ENCODE measurements around the gene ZIM2. TPM values are rescaled to one million over a fixed set of nuclear protein-coding genes. Genes with fewer than 3 reads are reported as not detected.

The ZIM2 gene
- total and polyA plus RNA-seq, 9 of the 15 experiments (the other 6 are each of a cell fraction or from before 2014, with no cell fraction given): not detected

DNA sequence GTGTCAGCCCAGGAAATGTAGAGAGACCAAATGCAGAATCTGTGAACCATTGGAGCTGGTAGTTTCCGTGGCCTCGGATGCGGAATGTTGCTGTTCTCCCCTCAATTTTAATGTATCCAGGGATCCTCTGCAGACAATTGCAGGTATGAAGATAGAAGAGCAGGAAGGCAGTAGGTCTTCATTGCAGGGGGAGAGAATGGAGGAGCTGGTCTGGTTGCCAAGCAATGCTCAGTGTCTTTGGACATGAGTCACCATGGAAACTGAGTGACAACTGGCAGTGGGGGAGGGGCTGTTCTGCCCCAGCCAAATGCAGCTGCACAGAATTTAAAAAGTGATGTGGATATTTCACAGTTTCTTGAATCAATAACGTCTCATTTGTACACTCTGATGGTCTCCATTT is 112.8 kb downstream of the ZIM2 start:
- no peaks in the 10 kb centered on the region for H4K20me1 ChIP-seq (replicated peaks; ENCODE audit: control insufficient read depth, insufficient read depth, low read length)
- H3K9me3 ChIP-seq (replicated peaks; ENCODE audit: control insufficient read depth, insufficient read depth, low read depth, low read length): no peaks in the 10 kb centered on the region
- ChIA-PET POLR2A (no interaction called here), CTCF (ENCODE audit: low intra/inter-chr PET ratio) (no interaction called here)
- no peaks in the 10 kb centered on the region for H3K9me1 ChIP-seq (ENCODE audit: control insufficient read depth, insufficient read depth, low read length)
- no peaks in the 10 kb centered on the region for H3K36me3 ChIP-seq (ENCODE audit: control insufficient read depth, insufficient read depth, low read length)
- DNase-seq (ENCODE audit: extremely low read depth in 1 of 4, low spot score in 3 of 4) (no peak), FAIRE-seq (no peak), ATAC-seq (no peak)
- no peaks in the 10 kb centered on the region for H3K4me1 ChIP-seq (replicated peaks in 1 of 2; ENCODE audit: control insufficient read depth in 2 of 2, insufficient read depth in 2 of 2, low read length in 2 of 2)
- H3K4me3 ChIP-seq: no peak overlapping the region
- 2% methylated on average over 4 of the region's 4 CpGs for WGBS (ENCODE audit: insufficient coverage, low coverage, missing lambda C conversion rate)
- no peaks in the 10 kb centered on the region for H3K27me3 ChIP-seq (ENCODE audit: control insufficient read depth in 2 of 2, insufficient read depth in 2 of 2, low read length in 2 of 2)
- H2AFZ ChIP-seq (ENCODE audit: low read depth, low read length): no peak overlapping the region
- H3K79me2 ChIP-seq (ENCODE audit: control insufficient read depth, insufficient read depth, low read length): no peaks in the 10 kb centered on the region
- in situ Hi-C loops (cut with MboI) (no loop called here), intact Hi-C loops (cut with micrococcal nuclease) (no loop called here)
- no peak overlapping the region for H3K4me2 ChIP-seq (ENCODE audit: insufficient read depth, low read length)
- no peak overlapping the region for H3K27ac ChIP-seq (ENCODE audit: extremely low read depth, low read depth, low read length)
- H3K9ac ChIP-seq (ENCODE audit: insufficient read depth in 1 of 2, low read depth in 2 of 2, low read length in 2 of 2): no peak overlapping the region
- BruUV-seq (replicated peaks): no TSS peak
- TF ChIP-seq BCOR (IDR thresholded peaks at IDR 0.05): no peak
- TF ChIP-seq, protein P1, sequence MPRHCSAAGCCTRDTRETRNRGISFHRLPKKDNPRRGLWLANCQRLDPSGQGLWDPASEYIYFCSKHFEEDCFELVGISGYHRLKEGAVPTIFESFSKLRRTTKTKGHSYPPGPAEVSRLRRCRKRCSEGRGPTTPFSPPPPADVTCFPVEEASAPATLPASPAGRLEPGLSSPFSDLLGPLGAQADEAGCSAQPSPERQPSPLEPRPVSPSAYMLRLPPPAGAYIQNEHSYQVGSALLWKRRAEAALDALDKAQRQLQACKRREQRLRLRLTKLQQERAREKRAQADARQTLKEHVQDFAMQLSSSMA (CRISPR knock-in tag; IDR thresholded peaks at IDR 0.05): no peak
- no peak for TF ChIP-seq HOXB6 (CRISPR knock-in tag; IDR thresholded peaks at IDR 0.05; ENCODE audit: borderline replicate concordance)
- TF ChIP-seq, protein P2, sequence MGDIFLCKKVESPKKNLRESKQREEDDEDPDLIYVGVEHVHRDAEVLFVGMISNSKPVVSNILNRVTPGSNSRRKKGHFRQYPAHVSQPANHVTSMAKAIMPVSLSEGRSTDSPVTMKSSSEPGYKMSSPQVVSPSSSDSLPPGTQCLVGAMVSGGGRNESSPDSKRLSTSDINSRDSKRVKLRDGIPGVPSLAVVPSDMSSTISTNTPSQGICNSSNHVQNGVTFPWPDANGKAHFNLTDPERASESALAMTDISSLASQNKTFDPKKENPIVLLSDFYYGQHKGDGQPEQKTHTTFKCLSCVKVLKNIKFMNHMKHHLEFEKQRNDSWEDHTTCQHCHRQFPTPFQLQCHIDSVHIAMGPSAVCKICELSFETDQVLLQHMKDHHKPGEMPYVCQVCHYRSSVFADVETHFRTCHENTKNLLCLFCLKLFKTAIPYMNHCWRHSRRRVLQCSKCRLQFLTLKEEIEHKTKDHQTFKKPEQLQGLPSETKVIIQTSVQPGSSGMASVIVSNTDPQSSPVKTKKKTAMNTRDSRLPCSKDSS (IDR thresholded peaks at IDR 0.05; ENCODE audit: low read depth, partially characterized antibody): no peak
- no peak for TF ChIP-seq TAF15 (IDR thresholded peaks at IDR 0.05; ENCODE audit: low read depth, low read length)
- TF ChIP-seq, protein P3, sequence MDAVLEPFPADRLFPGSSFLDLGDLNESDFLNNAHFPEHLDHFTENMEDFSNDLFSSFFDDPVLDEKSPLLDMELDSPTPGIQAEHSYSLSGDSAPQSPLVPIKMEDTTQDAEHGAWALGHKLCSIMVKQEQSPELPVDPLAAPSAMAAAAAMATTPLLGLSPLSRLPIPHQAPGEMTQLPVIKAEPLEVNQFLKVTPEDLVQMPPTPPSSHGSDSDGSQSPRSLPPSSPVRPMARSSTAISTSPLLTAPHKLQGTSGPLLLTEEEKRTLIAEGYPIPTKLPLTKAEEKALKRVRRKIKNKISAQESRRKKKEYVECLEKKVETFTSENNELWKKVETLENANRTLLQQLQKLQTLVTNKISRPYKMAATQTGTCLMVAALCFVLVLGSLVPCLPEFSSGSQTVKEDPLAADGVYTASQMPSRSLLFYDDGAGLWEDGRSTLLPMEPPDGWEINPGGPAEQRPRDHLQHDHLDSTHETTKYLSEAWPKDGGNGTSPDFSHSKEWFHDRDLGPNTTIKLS (IDR thresholded peaks at IDR 0.05; ENCODE audit: borderline replicate concordance, low read depth): no peak
- TF ChIP-seq, protein P4, sequence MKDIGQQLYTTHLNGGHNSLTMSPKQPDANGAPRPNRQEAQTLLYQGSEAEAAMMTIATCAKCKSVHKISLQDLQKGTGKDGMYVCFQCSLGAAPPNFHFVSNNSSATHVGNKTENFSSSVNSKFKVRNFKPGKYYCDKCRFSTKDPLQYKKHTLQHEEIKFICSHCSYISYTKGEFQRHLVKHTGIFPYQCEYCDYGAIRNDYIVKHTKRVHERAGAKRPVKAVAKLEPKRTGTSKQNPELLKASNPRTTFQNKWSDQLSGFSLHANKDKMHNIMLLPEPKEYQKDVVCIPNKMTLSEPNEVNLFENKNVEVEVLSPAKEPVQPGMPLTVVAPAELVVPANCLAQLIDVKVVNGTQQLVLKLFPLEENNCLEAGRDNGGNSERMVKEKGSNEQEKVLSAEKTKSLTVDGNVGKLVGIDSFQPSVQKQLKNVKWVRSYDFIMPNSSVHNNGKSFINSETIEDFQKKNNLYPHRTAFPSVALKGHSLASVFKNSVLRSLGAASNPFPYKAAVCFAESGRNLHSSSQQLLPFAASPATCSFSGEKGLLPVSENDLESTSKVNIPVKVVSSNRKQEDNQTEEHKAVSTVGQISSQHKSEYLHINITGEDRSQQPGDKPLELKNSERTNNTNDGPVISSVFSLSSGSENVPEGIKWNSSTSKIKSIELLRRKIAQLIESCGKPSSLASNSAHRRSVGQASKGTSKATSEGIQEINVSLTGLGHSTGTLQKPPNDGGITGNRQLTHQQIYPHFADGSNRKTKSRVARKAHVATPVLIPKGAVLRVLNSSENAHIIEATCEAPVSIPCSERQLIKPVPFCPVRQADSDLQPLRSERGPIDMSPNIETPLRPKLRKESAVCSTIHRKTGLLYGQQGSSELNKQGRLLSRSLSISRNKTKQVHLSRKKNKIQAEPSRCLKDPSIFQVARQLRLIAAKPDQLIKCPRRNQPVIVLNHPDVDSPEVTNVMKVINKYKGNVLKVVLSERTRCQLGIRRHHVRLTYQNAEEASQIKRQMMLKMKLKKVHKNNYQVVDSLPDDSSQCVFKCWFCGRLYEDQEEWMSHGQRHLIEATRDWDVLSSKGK (CRISPR knock-in tag; IDR thresholded peaks at IDR 0.05): no peak
- no peak for TF ChIP-seq ETS2 (tag; IDR thresholded peaks at IDR 0.05; ENCODE audit: borderline replicate concordance, poor library complexity, severe bottlenecking)
- TF ChIP-seq, protein P5, sequence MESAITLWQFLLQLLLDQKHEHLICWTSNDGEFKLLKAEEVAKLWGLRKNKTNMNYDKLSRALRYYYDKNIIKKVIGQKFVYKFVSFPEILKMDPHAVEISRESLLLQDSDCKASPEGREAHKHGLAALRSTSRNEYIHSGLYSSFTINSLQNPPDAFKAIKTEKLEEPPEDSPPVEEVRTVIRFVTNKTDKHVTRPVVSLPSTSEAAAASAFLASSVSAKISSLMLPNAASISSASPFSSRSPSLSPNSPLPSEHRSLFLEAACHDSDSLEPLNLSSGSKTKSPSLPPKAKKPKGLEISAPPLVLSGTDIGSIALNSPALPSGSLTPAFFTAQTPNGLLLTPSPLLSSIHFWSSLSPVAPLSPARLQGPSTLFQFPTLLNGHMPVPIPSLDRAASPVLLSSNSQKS (CRISPR knock-in tag; IDR thresholded peaks at IDR 0.05): no peak
- TF ChIP-seq, protein P6, sequence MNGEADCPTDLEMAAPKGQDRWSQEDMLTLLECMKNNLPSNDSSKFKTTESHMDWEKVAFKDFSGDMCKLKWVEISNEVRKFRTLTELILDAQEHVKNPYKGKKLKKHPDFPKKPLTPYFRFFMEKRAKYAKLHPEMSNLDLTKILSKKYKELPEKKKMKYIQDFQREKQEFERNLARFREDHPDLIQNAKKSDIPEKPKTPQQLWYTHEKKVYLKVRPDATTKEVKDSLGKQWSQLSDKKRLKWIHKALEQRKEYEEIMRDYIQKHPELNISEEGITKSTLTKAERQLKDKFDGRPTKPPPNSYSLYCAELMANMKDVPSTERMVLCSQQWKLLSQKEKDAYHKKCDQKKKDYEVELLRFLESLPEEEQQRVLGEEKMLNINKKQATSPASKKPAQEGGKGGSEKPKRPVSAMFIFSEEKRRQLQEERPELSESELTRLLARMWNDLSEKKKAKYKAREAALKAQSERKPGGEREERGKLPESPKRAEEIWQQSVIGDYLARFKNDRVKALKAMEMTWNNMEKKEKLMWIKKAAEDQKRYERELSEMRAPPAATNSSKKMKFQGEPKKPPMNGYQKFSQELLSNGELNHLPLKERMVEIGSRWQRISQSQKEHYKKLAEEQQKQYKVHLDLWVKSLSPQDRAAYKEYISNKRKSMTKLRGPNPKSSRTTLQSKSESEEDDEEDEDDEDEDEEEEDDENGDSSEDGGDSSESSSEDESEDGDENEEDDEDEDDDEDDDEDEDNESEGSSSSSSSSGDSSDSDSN (IDR thresholded peaks at IDR 0.05; ENCODE audit: borderline replicate concordance in 1 of 2, low read depth in 2 of 2, low read length in 2 of 2): no peak
